ENCODE measurements around the gene RASSF8. TPM values are rescaled to one million over a fixed set of nuclear protein-coding genes. Genes with fewer than 3 reads are reported as not detected.

RASSF8 gene
- total RNA-seq, 4 donors from 2014 or later, result 3.6 to 15.1 (median 8.8) TPM

DNA sequence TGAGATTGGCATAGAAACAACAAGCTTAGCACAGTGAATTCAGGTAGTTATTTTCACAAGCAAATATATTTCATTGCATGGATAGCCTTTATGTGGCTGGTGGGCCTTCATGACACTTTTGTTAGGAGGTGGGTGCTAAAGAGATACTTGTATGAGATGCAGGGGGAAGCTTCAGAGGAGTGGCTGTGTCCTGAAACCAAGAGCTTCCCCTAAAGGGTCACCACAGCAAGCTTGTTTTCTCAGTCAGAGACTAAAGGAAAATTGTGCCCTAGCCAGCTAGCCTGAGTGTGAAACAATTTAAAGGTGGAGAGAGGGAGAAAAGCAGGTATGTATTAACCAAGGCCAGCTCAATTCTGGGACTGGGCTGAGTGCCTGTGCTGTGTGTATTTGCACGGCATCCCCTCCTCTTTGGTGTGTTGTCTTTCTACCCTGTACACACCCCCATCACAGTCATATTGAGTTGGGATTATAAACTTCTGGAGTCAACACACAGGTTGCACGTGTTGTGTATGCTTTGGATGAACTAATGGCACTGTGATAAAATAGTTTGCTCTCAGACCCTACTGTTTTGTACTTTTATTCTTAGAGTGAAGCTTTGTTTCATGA, 79.2 kb downstream of the RASSF8 start:
- Histone ChIP-seq H3K9me3 (no peaks in the 10 kb centered on the region), H3K4me1 (peaks cover 0 to 27% (median 3%) of the 10 kb centered on the region in 3 donors), H3K27me3 (no peaks in the 10 kb centered on the region), H3K36me3 (no peaks in the 10 kb centered on the region), H3K27ac (no peak overlapping the region), H3K4me3 (no peak overlapping the region)
- DNase-seq, result no peak
- 83 to 92% methylated on average over 2 of the region's 2 CpGs for WGBS, 2 donors
- intact Hi-C loops (cut with DNase I), result no loop called here
- TF ChIP-seq, protein P1, sequence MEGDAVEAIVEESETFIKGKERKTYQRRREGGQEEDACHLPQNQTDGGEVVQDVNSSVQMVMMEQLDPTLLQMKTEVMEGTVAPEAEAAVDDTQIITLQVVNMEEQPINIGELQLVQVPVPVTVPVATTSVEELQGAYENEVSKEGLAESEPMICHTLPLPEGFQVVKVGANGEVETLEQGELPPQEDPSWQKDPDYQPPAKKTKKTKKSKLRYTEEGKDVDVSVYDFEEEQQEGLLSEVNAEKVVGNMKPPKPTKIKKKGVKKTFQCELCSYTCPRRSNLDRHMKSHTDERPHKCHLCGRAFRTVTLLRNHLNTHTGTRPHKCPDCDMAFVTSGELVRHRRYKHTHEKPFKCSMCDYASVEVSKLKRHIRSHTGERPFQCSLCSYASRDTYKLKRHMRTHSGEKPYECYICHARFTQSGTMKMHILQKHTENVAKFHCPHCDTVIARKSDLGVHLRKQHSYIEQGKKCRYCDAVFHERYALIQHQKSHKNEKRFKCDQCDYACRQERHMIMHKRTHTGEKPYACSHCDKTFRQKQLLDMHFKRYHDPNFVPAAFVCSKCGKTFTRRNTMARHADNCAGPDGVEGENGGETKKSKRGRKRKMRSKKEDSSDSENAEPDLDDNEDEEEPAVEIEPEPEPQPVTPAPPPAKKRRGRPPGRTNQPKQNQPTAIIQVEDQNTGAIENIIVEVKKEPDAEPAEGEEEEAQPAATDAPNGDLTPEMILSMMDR (IDR thresholded peaks at IDR 0.05), result no peak
- no peak for TF ChIP-seq POLR2A (IDR thresholded peaks at IDR 0.05)

DNA sequence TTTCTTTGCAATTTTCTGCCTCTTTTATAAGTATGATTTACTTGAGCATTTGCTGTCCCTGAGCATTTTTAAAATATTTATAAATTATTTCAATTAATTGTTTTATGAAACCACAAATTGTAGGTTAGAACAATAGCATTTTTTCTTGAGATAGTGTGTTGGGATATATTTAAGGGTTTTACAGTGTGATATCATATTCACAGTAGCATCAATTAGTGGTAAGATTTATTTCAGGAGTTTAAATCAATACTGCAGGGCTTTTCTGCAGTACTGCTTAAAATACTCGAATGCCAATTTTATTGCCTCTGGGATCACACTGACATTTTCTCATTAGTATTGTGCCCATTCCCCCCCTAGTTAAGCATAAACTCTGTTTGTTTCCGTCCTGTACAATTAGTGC, 84.2 kb downstream of the RASSF8 start:
- peaks cover 0 to 28% (median 0%) of the 10 kb centered on the region in 3 donors for H3K4me1 ChIP-seq
- WGBS, 2 donors, result 88 to 95% methylated on average over 2 of the region's 2 CpGs
- intact Hi-C loops (cut with DNase I), result no loop called here

DNA sequence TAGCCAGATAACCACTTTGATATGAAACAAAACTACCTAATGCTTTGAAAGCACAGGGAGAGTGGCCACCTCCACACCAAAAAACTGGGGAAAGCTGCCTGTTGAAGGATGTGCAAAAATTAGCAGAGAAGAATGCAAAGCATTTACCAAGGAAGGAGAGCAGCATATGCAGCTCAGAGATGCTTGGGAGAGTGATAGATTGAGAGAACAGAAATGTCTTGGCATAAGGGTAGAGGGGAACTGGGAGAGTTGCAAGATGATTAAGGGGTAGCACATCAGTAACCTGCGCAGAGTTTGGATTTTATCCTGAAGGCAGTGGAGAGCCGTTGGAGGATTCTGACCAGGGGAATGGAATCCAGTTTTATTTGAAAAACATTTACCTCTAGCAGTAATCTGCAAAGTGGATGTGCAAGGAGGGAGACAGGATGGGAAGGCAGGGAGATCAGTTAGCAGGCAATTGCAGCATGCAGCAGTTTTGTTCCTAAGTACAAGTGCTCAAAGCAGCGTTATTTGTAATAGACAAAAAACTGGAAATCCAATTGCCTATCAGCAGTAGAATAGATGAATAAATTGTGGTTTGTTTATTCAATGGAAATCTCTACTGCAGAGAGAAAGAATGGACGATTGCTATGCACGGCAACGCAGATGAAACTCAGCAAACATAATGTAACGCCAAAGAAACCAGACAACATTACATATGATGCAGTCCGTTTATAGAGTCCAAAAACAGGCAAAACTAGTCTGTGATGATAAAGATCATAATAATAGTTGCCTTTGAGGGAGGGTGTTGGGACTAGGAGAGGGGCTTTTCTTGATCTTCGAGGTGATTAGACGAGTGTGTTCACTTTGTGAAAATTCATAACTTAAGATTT, 84.9 kb downstream of the RASSF8 start:
- Histone ChIP-seq H3K9me3 (no peaks in the 10 kb centered on the region), H3K4me3 (no peak overlapping the region), H3K27me3 (no peaks in the 10 kb centered on the region), H3K27ac (no peak overlapping the region), H3K4me1 (peaks cover 0 to 28% (median 0%) of the 10 kb centered on the region in 3 donors), H3K36me3 (no peaks in the 10 kb centered on the region)
- TF ChIP-seq POLR2A (IDR thresholded peaks at IDR 0.05), result no peak
- TF ChIP-seq, protein P1 (IDR thresholded peaks at IDR 0.05), result no peak
- no peak for DNase-seq
- intact Hi-C loops (cut with DNase I), result no loop called here
- 46 to 53% methylated on average over 10 of the region's 10 CpGs for WGBS, 2 donors

More for the DNA sequence above, 84.2 kb downstream of the RASSF8 start:
- H3K27ac ChIP-seq, result no peak overlapping the region
- no peaks in the 10 kb centered on the region for H3K9me3 ChIP-seq
- no peak for TF ChIP-seq POLR2A (IDR thresholded peaks at IDR 0.05)
- TF ChIP-seq, protein P1 (IDR thresholded peaks at IDR 0.05), result no peak
- no peak for DNase-seq
- H3K4me3 ChIP-seq, result no peak overlapping the region
- no peaks in the 10 kb centered on the region for H3K36me3 ChIP-seq
- no peaks in the 10 kb centered on the region for H3K27me3 ChIP-seq

GRCh38 chr12:26044007-26044394, 85.5 kb downstream of the RASSF8 start:
- peaks cover 0 to 28% (median 0%) of the 10 kb centered on the region in 3 donors for H3K4me1 ChIP-seq
- intact Hi-C loops (cut with DNase I), result no loop called here
- TF ChIP-seq, protein P1 (IDR thresholded peaks at IDR 0.05), result no peak
- no peak for TF ChIP-seq POLR2A (IDR thresholded peaks at IDR 0.05)
- no peaks in the 10 kb centered on the region for H3K27me3 ChIP-seq
- no peak overlapping the region for H3K27ac ChIP-seq
- no peak overlapping the region for H3K4me3 ChIP-seq
- DNase-seq, result no peak
- H3K9me3 ChIP-seq, result no peaks in the 10 kb centered on the region
- H3K36me3 ChIP-seq, result no peaks in the 10 kb centered on the region

- Histone ChIP-seq H3K36me3 (no peaks in the 10 kb centered on the region), H3K27me3 (no peaks in the 10 kb centered on the region), H3K4me1 (peaks cover 0 to 28% (median 0%) of the 10 kb centered on the region in 3 donors), H3K4me3 (no peak overlapping the region), H3K27ac (no peak overlapping the region), H3K9me3 (no peaks in the 10 kb centered on the region)
- intact Hi-C loops (cut with DNase I), result no loop called here
- 95 to 100% methylated on average over 1 of the region's 1 CpG for WGBS, 2 donors
- TF ChIP-seq, protein P1 (IDR thresholded peaks at IDR 0.05), result no peak
- no peak for TF ChIP-seq POLR2A (IDR thresholded peaks at IDR 0.05)
- DNase-seq, result no peak
Measured at GRCh38 chr12:26044592-26044991, 86.1 kb downstream of the RASSF8 start.

Measured in esophagus squamous epithelium (tissue), 5 donors.